GM15510 (cell line): Measurements from ENCODE around the gene DROSHA.

ENCODE experiments used
- POLR2A ChIP-seq: IDR thresholded peaks from 3 replicates; pipeline ENCODE4 v1.6.1; 2011; ENCODE audit warnings: borderline replicate concordance; ENCODE audit not compliant: insufficient read length; ENCODE audit errors: extremely low read depth

Gene DROSHA

DNA sequence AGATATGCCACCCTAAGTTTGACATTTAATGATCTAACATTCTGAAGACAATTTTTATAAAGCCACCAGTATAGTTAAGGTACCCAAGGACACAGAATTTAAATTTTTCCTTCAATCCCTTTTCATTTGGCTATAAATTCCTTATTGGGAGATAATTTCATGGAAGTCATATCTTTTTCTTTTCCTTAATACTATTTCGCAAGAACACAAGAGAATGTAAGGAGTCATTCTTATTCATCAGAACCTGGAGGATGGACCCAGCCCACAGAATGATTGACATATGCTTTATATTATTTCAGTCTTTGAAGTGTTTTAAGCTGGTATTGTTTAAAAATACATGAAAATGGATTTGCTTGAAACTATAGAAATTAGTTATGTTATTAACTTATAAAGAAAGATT is 79.6 kb downstream of the DROSHA start:
- TF ChIP-seq POLR2A, result no peak

- no peak for TF ChIP-seq POLR2A
These were observed 81.9 kb downstream of the DROSHA start for GRCh38 chr5:31449962-31450361.

GRCh38 chr5:31449174-31449573 is 82.7 kb downstream of the DROSHA start:
- TF ChIP-seq POLR2A, result no peak

DNA sequence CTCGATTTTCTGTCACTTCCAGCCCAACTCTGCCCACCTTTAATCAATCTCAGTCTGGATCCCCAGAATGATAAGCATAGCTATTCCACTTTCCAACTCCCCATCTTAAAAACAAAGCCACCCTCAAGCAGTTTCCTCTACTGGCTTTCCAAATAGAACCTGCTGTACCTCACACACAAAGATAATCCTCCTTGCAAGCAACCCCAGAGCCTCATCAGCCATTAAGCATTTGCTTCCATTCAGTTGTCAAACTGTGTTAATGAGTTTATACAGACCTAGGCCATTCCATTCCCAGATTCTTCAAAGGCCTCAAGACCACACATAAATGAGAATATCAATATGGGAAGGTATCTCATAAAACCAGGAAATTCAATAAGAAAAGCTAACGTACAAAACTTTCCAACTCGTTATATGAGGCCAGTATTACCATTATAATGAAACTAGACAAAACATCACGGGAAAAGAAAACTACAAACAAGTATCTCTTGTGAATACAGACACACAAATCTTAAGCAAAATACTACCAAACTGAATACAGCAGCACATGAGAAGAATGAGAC is 86.8 kb downstream of the DROSHA start:
- TF ChIP-seq POLR2A, result no peak

GRCh38 chr5:31443572-31443971 is 88.3 kb downstream of the DROSHA start:
- no peak for TF ChIP-seq POLR2A

- no peak for TF ChIP-seq POLR2A
These were observed 89.7 kb downstream of the DROSHA start for GRCh38 chr5:31442058-31442745.

GRCh38 chr5:31436851-31437250 is 95.0 kb downstream of the DROSHA start:
- no peak for TF ChIP-seq POLR2A

GRCh38 chr5:31435730-31436129 is 96.2 kb downstream of the DROSHA start:
- TF ChIP-seq POLR2A, result no peak

- no peak for TF ChIP-seq POLR2A
These were observed 97.0 kb downstream of the DROSHA start for GRCh38 chr5:31434898-31435297.

- TF ChIP-seq POLR2A, result no peak
These were observed 98.7 kb downstream of the DROSHA start for GRCh38 chr5:31433229-31433628.

GRCh38 chr5:31427724-31428309 is 104.1 kb downstream of the DROSHA start:
- TF ChIP-seq POLR2A, result no peak

DNA sequence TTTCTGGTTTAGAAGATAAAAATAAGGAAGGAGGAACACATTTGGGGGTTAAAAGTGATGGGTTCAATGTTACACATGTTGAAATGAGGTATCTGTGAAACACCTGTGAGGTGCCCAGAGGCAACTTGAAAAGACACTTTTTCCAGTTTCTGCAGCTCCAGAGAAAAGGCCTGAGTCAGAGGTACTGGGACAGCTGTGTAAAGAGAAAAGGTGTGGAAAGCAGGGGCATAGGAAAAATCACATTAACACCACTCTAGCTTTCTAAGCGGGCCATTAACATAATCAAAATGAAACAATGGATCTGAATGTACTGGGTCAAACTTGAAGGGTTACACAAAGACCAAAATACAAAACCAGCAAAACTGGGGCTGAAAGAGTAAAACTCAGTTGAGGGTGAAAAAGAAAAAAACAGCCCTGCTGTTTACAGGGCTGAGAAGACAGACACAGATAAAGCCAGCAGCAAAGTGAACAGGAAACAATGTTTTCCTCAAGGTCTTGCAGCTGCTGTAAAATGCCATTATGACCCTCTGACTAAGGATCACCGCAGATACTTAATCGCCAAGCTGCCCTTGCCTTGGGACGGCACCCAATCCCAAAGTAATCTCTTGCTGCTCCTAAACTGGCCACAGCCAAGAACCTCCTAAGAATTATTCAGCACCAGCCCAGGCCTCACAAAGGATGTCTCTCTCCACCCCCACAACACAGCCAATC is 104.7 kb downstream of the DROSHA start:
- TF ChIP-seq POLR2A, result no peak

DNA sequence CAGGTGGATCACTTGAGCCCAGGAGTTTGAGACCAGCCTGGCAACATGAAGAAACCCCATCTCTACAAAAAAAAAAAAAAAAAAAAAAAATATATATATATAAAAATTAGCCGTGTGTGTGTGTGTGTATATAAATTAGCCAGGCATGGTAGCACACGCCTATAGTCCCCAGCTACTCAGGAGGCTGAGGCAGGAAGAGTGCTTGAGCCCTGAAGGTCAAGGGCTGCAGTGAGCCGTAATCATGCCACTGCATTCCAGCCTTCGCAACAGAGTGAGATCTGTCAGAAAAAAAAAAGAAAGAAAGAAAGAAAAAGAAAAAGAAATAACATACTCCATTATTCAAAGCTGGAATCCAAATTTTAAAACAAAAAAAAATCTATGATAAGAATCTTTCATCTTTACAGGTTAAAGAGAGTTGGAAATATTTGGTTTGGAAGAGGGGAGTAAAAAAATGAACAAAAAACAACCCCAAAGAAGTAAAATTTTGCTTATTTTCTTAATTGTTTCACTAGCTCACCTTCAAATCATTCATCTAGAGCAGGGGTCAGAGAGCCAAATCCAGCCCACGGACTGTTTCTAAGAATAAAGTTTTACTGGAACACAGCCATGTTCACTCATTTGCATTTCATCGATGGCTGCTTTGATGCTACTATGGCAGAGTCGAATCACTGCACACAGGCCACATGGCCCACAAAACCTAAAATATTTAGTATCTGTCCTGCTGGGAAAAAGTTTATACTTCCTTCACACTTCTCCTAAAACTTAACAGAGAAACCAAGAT is 109.9 kb downstream of the DROSHA start:
- no peak for TF ChIP-seq POLR2A

DNA sequence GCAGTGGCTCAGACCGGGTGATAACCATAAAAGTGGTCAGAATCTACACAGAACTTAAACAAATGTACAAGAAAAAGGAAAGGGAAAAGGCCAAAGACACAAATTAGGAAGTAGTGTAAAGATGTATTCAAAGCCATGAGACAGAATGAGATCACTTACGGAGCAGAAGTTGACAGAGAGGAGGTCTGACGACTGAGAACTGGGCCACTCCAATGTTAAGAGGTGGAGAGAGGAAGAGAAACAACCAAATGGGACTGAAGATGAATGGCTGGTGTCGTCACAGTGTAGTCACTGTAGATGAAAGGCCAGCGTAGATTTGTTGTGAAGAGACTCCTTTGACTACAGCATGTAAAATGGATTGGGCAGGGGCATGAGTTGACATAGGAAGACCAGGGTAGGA is 114.4 kb downstream of the DROSHA start:
- no peak for TF ChIP-seq POLR2A

DNA sequence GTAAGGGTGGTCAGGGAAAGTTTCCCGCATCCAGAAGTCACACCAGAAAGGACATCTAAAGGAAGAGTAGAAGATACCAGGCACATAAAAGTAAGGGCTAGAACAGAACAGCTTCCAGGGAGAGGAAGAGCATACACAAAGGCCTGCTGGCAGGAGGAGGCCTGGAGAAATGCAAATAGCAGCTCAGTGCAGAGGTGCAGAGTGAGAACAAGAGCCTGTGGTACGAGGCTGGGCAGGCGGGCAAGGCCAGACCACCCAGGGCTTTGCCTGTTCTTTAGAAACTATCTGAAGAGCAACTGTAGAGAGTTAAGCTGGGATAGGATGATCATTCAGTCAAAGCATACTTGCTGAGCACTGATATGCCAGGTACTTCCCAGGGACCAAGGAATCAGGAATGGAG is 115.3 kb downstream of the DROSHA start:
- TF ChIP-seq POLR2A, result no peak
